GM12875 (cell line): ENCODE results near the gene UNG.
A peak's percentile ranks its signal among the peaks of the same experiment; 100 is the strongest.

Experiments
- H3K4me3 ChIP-seq: one replicate; pipeline ENCODE4 v1.5.1; 2011; ENCODE audit warnings: low read depth, low read length, control low read depth
- TF ChIP-seq, protein P1 (sequence below): IDR thresholded peaks from 2 replicates; pipeline ENCODE4 v1.5.1; 2011; ENCODE audit warnings: low read depth, mild to moderate bottlenecking, control low read depth, inconsistent platforms, low read length, moderate library complexity, borderline replicate concordance; ENCODE audit not compliant: insufficient read depth

Gene UNG

DNA sequence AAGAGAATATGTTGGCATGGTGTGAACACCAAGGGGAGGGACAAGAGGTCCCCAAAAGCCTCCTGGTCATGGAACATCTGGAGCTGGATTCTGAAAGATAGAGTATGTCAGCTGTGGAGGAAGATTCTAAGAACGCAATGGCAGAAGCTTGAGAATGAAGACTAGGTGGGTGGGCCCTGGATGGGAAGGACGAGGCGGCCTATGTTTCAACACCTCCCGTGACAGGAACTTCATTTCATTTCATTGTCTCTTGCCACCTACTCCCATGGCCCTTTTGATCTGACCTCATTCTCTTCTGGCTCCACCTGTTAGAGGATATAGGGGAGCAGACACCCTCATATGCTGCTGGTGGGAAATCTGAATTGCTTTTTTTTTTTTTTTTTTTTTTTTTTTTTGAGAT lies 3.3 kb downstream of the UNG start:
- H3K4me3 ChIP-seq = no peak overlapping the region
- TF ChIP-seq, protein P1, sequence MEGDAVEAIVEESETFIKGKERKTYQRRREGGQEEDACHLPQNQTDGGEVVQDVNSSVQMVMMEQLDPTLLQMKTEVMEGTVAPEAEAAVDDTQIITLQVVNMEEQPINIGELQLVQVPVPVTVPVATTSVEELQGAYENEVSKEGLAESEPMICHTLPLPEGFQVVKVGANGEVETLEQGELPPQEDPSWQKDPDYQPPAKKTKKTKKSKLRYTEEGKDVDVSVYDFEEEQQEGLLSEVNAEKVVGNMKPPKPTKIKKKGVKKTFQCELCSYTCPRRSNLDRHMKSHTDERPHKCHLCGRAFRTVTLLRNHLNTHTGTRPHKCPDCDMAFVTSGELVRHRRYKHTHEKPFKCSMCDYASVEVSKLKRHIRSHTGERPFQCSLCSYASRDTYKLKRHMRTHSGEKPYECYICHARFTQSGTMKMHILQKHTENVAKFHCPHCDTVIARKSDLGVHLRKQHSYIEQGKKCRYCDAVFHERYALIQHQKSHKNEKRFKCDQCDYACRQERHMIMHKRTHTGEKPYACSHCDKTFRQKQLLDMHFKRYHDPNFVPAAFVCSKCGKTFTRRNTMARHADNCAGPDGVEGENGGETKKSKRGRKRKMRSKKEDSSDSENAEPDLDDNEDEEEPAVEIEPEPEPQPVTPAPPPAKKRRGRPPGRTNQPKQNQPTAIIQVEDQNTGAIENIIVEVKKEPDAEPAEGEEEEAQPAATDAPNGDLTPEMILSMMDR = no peak

DNA sequence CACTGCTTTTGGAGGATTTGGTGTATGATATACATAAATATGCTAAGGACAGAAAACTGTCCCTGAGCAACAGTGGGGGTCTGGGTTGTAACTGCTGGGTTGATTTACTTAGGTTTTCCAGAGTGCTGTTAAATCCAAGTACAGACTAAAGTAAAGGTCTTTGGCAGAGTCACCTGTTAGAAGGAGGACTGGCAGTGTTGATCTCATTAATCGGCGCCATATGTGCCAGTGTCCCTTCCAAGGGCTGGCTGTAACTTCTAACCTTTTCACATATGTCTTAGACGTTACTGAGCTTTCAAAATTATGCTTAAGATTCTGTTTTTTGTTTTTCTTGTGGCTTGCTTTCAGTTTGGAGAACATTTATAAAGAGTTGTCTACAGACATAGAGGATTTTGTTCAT lies 5.1 kb downstream of the UNG start:
- H3K4me3 ChIP-seq = no peak overlapping the region
- TF ChIP-seq, protein P1 = no peak

DNA sequence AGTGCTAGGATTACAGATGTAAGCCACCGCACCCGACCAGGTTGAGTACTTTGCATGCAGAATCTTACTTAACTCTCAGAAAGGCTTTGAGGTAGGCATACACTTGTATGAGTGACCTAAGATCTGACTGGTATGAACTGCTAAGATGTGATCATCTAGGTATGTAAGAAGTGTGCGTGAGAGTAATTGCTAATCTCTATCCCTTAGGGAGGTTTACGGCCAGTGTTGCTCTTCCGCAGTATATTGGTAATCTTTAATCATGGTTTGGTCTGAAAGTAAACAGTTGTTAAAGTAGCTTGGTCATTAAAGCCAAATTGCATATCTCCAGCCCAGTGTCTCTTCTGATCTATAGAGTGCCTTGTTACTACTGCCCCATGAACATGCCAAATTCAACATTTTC lies 7.8 kb downstream of the UNG start:
- TF ChIP-seq, protein P1 = no peak
- H3K4me3 ChIP-seq = no peak overlapping the region

DNA sequence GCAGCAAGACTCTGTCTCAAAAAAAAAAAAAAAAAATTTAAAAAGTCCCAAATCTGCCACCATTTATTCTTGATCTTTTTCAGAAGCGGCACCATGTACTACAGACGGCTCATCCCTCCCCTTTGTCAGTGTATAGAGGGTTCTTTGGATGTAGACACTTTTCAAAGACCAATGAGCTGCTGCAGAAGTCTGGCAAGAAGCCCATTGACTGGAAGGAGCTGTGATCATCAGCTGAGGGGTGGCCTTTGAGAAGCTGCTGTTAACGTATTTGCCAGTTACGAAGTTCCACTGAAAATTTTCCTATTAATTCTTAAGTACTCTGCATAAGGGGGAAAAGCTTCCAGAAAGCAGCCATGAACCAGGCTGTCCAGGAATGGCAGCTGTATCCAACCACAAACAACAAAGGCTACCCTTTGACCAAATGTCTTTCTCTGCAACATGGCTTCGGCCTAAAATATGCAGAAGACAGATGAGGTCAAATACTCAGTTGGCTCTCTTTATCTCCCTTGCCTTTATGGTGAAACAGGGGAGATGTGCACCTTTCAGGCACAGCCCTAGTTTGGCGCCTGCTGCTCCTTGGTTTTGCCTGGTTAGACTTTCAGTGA lies 12.5 kb downstream of the UNG start:
- no peak overlapping the region for H3K4me3 ChIP-seq
- TF ChIP-seq, protein P1 = no peak

DNA sequence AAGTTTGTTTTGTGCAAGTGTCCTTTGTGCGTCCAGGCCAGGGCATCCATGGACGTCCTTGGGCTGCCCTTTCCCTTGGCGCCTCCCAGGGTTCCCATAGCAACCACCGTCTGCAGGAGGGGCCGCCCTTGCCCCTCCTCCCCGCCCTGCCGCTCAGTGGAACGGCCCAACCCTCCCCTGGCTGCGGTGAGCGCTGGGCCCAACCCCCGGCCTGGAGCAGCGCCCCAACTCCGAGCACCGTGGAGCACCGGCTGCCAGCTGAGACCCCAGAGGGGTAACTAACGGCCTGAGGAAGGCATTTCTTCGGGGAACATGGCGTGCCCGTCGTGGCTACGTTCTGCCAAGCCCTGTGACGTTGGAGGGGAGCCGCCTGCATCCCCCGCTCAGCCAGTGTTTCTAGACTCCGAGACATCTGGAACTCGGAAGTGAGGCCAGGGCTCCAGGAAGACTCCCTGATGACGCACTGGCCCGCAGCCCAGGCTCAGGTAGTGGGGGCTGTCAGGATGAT lies 13.6 kb downstream of the UNG start:
- H3K4me3 ChIP-seq = peak overlapping the region; percentile 46
- TF ChIP-seq, protein P1 = no peak

DNA sequence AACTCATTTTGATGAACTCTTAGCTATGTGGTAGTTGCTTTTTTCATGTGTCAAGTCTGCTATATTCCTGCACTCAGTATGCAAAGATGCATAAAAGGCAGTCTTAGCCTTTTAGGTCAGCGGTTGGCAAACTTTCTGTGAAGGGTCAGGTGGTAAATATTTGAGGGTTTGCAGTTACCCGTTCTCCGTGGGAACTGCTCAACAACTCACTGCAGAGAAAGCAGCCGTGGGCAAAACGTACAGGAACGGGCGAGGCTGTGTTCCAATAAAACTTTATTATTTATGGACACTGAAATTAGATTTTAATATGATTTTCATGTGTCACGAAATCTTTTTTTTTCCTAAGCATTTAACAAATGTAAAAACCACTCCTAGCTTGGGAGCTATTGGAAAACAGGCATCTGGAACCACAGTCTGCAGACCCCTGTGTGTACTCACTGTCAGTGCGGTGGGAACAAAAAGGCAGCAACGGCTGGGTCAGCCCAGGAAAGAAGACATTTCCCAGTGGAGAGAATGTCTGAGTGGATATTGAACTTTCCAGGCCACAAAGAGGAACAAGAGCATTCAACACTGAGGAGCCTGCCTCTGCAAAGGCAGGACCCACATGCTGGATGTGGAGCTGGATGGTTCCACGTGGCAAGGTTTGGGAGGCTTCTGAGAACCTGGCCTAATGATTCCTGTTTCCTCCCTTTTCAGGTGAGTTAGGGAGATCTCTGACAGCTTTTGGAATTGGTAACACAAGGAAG lies 15.5 kb downstream of the UNG start:
- no peak overlapping the region for H3K4me3 ChIP-seq
- TF ChIP-seq, protein P1 = no peak
